Hematopoietic multipotent progenitor cell treated with erythropoietin and hydrocortisone succinate and interleukin-3 and kit ligand, for 4 days (in vitro differentiated cells): ENCODE data around the gene ZAR1.
A peak's percentile ranks its signal among the peaks of the same experiment; 100 is the strongest.

ENCODE experiments used
- DNase-seq: peaks from one replicate; pipeline ENCODE4 v3.0.0-alpha.2; 2015

ZAR1 gene

GRCh38 chr4:48490680-48491513 is 845 bp downstream of the ZAR1 start:
- peak; percentile 58 for DNase-seq

GRCh38 chr4:48491514-48492176 is 1.6 kb downstream of the ZAR1 start:
- peak; percentile 23 for DNase-seq

GRCh38 chr4:48493452-48494100 is 3.5 kb downstream of the ZAR1 start:
- DNase-seq = no peak

GRCh38 chr4:48495941-48496340 is 5.9 kb downstream of the ZAR1 start:
- DNase-seq = peak; percentile 57

- DNase-seq = no peak
Measured at GRCh38 chr4:48498895-48499294, 8.8 kb downstream of the ZAR1 start.

- DNase-seq = no peak
Measured at GRCh38 chr4:48499551-48500066, 9.6 kb downstream of the ZAR1 start.

- DNase-seq = no peak
Measured at GRCh38 chr4:48503233-48504025, 13.4 kb downstream of the ZAR1 start.

- DNase-seq = no peak
Measured at GRCh38 chr4:48504026-48504330, 13.9 kb downstream of the ZAR1 start.

GRCh38 chr4:48504352-48504751 is 14.3 kb downstream of the ZAR1 start:
- DNase-seq = peak; percentile 54

GRCh38 chr4:48506716-48507115 is 16.7 kb downstream of the ZAR1 start:
- DNase-seq = no peak

GRCh38 chr4:48509543-48509942 is 19.5 kb downstream of the ZAR1 start:
- DNase-seq = no peak

GRCh38 chr4:48518143-48518542 is 28.1 kb downstream of the ZAR1 start:
- no peak for DNase-seq

GRCh38 chr4:48526406-48526805 is 36.4 kb downstream of the ZAR1 start:
- peak; percentile 36 for DNase-seq

- DNase-seq = no peak
Measured at GRCh38 chr4:48538358-48538757, 48.3 kb downstream of the ZAR1 start.

- DNase-seq = no peak
Measured at GRCh38 chr4:48539597-48539996, 49.5 kb downstream of the ZAR1 start.

GRCh38 chr4:48542888-48543287 is 52.8 kb downstream of the ZAR1 start:
- DNase-seq = no peak

- no peak for DNase-seq
Measured at GRCh38 chr4:48543796-48544195, 53.7 kb downstream of the ZAR1 start.
